ENCODE results near the gene DCLK1. TPM values are rescaled to one million over a fixed set of nuclear protein-coding genes. Genes with fewer than 3 reads are reported as not detected.

DCLK1 gene
- total RNA-seq, 1 experiment from 2014 or later: 36.2 TPM

DNA sequence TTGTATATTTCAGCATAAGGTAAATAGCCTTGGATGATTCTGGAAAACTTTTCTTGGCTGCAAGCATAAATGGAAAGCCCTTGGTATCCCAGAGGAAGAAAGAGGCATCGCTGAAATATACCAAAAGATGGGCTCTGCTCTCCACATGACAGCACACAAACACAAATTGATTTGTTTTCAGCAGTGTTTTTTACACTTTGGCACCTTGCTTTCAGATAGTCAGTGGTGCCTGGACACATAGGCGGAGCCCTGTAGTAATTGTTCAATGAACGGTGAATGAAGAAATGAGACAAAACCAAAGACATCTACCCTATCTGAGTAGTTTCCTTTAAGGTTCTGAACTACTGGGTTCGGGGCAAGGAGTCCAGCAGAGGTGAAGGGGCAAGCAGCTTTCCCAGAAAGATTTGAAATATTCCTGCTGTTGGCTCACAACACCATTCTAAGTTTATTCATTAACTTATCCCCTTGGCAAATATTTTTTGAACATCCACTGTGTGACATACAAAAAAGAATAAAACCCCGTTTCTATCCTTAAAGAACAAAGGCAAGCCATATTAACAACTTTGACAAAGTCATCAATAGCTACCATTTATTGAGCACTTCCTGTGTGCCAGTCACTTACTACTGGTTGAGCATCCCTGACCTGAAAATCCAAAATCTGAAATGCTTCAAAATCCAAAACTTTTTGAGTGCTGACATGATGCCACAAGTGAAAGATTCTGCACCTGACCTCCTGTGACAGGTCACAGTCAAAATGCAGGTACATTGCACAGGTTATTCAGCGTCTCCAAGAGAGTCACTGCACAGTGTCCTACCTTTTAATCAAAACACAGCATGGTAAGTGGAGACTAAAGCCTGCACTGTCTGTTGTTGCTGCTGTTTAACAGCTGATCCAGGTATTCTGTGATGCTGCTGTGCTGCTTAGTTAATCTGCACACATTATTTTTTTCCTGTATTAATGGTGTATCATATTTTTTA, 238.1 kb downstream of the DCLK1 start:
- no peaks in the 10 kb centered on the region for H3K23me2 ChIP-seq (ENCODE audit: insufficient read length, low read depth, low read length, poor library complexity, severe bottlenecking)
- H3K56ac ChIP-seq (ENCODE audit: insufficient read length, low read depth, low read length): no peak overlapping the region
- TF ChIP-seq, protein P1, sequence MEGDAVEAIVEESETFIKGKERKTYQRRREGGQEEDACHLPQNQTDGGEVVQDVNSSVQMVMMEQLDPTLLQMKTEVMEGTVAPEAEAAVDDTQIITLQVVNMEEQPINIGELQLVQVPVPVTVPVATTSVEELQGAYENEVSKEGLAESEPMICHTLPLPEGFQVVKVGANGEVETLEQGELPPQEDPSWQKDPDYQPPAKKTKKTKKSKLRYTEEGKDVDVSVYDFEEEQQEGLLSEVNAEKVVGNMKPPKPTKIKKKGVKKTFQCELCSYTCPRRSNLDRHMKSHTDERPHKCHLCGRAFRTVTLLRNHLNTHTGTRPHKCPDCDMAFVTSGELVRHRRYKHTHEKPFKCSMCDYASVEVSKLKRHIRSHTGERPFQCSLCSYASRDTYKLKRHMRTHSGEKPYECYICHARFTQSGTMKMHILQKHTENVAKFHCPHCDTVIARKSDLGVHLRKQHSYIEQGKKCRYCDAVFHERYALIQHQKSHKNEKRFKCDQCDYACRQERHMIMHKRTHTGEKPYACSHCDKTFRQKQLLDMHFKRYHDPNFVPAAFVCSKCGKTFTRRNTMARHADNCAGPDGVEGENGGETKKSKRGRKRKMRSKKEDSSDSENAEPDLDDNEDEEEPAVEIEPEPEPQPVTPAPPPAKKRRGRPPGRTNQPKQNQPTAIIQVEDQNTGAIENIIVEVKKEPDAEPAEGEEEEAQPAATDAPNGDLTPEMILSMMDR (conservative IDR thresholded peaks at IDR 0.05): no peak
- no peak overlapping the region for H2BK12ac ChIP-seq (ENCODE audit: insufficient read length, low read depth, low read length)
- no peak overlapping the region for H2BK15ac ChIP-seq (ENCODE audit: low read depth, low read length)
- no peak overlapping the region for H3K4me3 Mint-ChIP-seq
- no peak overlapping the region for H2BK20ac ChIP-seq (ENCODE audit: low read depth, low read length, poor library complexity, severe bottlenecking)
- no peaks in the 10 kb centered on the region for H3K27me3 Mint-ChIP-seq (ENCODE audit: low read depth)
- H4K20me1 ChIP-seq (ENCODE audit: control insufficient read depth, insufficient read depth, insufficient read length): no peaks in the 10 kb centered on the region
- no peaks in the 10 kb centered on the region for H3K27me3 ChIP-seq (ENCODE audit: insufficient read depth, low read length)
- H3K36me3 Mint-ChIP-seq (ENCODE audit: insufficient read depth in 1 of 3, low read depth in 3 of 3): no peaks in the 10 kb centered on the region
- H3K27ac ChIP-seq (ENCODE audit: insufficient read length, low read depth, low read length): no peak overlapping the region
- H4K8ac ChIP-seq (replicated peaks; ENCODE audit: insufficient read length, low read depth, low read length): no peak overlapping the region
- no peak overlapping the region for H2AK5ac ChIP-seq (ENCODE audit: insufficient read length, low read length)
- H3K14ac ChIP-seq (ENCODE audit: insufficient read depth, low read length): no peak overlapping the region
- H4K91ac ChIP-seq (ENCODE audit: insufficient read length, low read depth, low read length): no peak overlapping the region
- no CpG with 5 or more reads among the region's 6 CpGs for WGBS (ENCODE audit: extremely low coverage, insufficient read length, low lambda C conversion rate)
- no peak overlapping the region for H2BK5ac ChIP-seq (ENCODE audit: insufficient read length, low read length)
- H3K4me1 Mint-ChIP-seq: peaks cover 6 to 8% of the 10 kb centered on the region in 2 experiments
- no peak overlapping the region for H2BK120ac ChIP-seq (ENCODE audit: low read depth, low read length, poor library complexity, severe bottlenecking)
- H3T11ph ChIP-seq (ENCODE audit: low read length): no peak overlapping the region
- no peak overlapping the region for H4K5ac ChIP-seq (ENCODE audit: insufficient read length, low read depth, low read length)
- H2AFZ ChIP-seq (ENCODE audit: low read length): no peak overlapping the region
- no peaks in the 10 kb centered on the region for H3K4me1 ChIP-seq (ENCODE audit: insufficient read depth, low read length)
- no peak overlapping the region for H3K9ac ChIP-seq (ENCODE audit: extremely low read depth, insufficient read length, low read length)
- no peak overlapping the region for H3K23ac ChIP-seq (ENCODE audit: insufficient read length, low read depth, low read length)
- H3K9me3 ChIP-seq (ENCODE audit: control insufficient read depth, low read depth, low read length): no peaks in the 10 kb centered on the region
- no peaks in the 10 kb centered on the region for H3K79me1 ChIP-seq (ENCODE audit: insufficient read depth, low read depth, low read length, poor library complexity, severe bottlenecking)
- no peak overlapping the region for H3K18ac ChIP-seq (ENCODE audit: insufficient read length, low read depth, low read length)
- no peaks in the 10 kb centered on the region for H3K9me3 Mint-ChIP-seq
- no peak overlapping the region; a peak in 1 of 7 replicates for H3K27ac Mint-ChIP-seq
- no peak overlapping the region for H3K4me2 ChIP-seq (ENCODE audit: insufficient read depth, insufficient read length, low read length)
- no peak overlapping the region for H3K4ac ChIP-seq (ENCODE audit: low read depth, low read length)
- DNase-seq: no peak
- no peaks in the 10 kb centered on the region for H3K79me2 ChIP-seq (ENCODE audit: insufficient read depth, low read length)
